SK-N-SH (cell line): Measurements from ENCODE around the gene AAGAB. TPM values are rescaled to one million over a fixed set of nuclear protein-coding genes. Genes with fewer than 3 reads are reported as not detected.

Experiments used
- CTCF ChIA-PET: fragments of 300-600, 350-600 bp; formaldehyde crosslinking; extraction: SDS; loops from one replicate; lab custom pipeline; 2021; lab: Yijun Ruan, JAX
- POLR2A ChIA-PET: fragments of 350-600 bp; sonication (Branson Sonifier 250); formaldehyde crosslinking; extraction: SDS; loops from one replicate; lab custom pipeline; 2020; ENCODE audit warnings: antibody characterized with exemption, inconsistent platforms; lab: Yijun Ruan, JAX
- DNase-seq: peaks from one replicate; pipeline ENCODE4 v3.0.0; 2012
- H2AFZ ChIP-seq: fragments of 200-600 bp; sonication (generic); 2 replicates; pipeline ENCODE4 v1.8.1; 2016; ENCODE audit warnings: antibody characterized with exemption, mild to moderate bottlenecking, low read depth
- H3F3A ChIP-seq: fragments of 200-600 bp; sonication (generic); replicated peaks from 2 replicates; pipeline ENCODE3; 2016; ENCODE audit warnings: antibody characterized with exemption, mild to moderate bottlenecking; ENCODE audit not compliant: insufficient read depth
- H3K27ac ChIP-seq, 2 experiments: fragments of 200-500 bp in 1 of 2; fragments of 200-600 bp in 1 of 2; sonication (Bioruptor generic) in 1 of 2; sonication (generic), shearing (Covaris generic) in 1 of 2; 2 replicates each; pipeline versions ENCODE4 v1.5.1 to v1.6.1; 2014 to 2016; ENCODE audit warnings: low read depth in 2 of 2, inconsistent platforms in 1 of 2, low read length in 1 of 2, mild to moderate bottlenecking in 1 of 2, mixed read lengths in 1 of 2
- H3K27me3 ChIP-seq: fragments of 200-600 bp; sonication (generic), shearing (Covaris generic); 2 replicates; pipeline ENCODE4 v1.6.1; 2016; ENCODE audit warnings: mixed run types; ENCODE audit not compliant: insufficient read depth
- H3K36me3 ChIP-seq, 2 experiments: fragments of 200-500 bp in 1 of 2; fragments of 200-600 bp in 1 of 2; sonication (Bioruptor generic) in 1 of 2; sonication (generic) in 1 of 2; replicated peaks in 1 of 2; 2 replicates each; pipeline versions ENCODE3 to v1.5.1; 2014 to 2016; ENCODE audit warnings: low read length in 1 of 2, mild to moderate bottlenecking in 1 of 2; ENCODE audit not compliant: insufficient read depth in 2 of 2, control insufficient read depth in 1 of 2
- H3K4me1 ChIP-seq, 2 experiments: fragments of 200-500 bp in 1 of 2; fragments of 200-600 bp in 1 of 2; sonication (Bioruptor generic) in 1 of 2; sonication (generic), shearing (Covaris generic) in 1 of 2; 2 replicates each; pipeline versions ENCODE4 v1.5.1 to v1.6.1; 2014 to 2016; ENCODE audit warnings: low read depth in 1 of 2, low read length in 1 of 2, mixed run types in 1 of 2; ENCODE audit not compliant: insufficient read depth in 2 of 2, control insufficient read depth in 1 of 2
- H3K4me2 ChIP-seq: fragments of 200-600 bp; sonication (generic), shearing (Covaris generic); 2 replicates; pipeline ENCODE4 v1.6.1; 2017; ENCODE audit warnings: mixed run types
- H3K4me3 ChIP-seq, 2 experiments: fragments of 200-500 bp in 1 of 2; fragments of 200-600 bp in 1 of 2; sonication (Bioruptor generic) in 1 of 2; sonication (generic), shearing (Covaris generic) in 1 of 2; 2 replicates each; pipeline versions ENCODE4 v1.5.1 to v1.8.1; 2014 to 2016; ENCODE audit warnings: low read depth in 2 of 2, inconsistent platforms in 1 of 2, low read length in 1 of 2, mild to moderate bottlenecking in 1 of 2, mixed read lengths in 1 of 2, moderate library complexity in 1 of 2
- H3K79me2 ChIP-seq: fragments of 200-600 bp; sonication (generic); 2 replicates; pipeline ENCODE4 v1.8.1; 2017; ENCODE audit warnings: mild to moderate bottlenecking; ENCODE audit not compliant: insufficient read depth
- H3K9ac ChIP-seq: fragments of 200-600 bp; sonication (generic); 2 replicates; pipeline ENCODE4 v1.6.1; 2017; ENCODE audit warnings: mixed run types
- H3K9me2 ChIP-seq: fragments of 200-600 bp; sonication (generic); 2 replicates; pipeline ENCODE4 v1.6.1; 2017; ENCODE audit warnings: mixed run types
- H3K9me3 ChIP-seq: fragments of 200-600 bp; sonication (generic); 2 replicates; pipeline ENCODE4 v1.6.1; 2017; ENCODE audit warnings: mixed run types, mild to moderate bottlenecking, moderate library complexity
- H4K20me1 ChIP-seq: fragments of 200-600 bp; sonication (generic); 2 replicates; pipeline ENCODE4 v1.6.1; 2017; ENCODE audit warnings: mild to moderate bottlenecking, mixed run types; ENCODE audit not compliant: insufficient read depth
- CTCF ChIP-seq: fragments of 200-600 bp; sonication (generic); IDR thresholded peaks from 2 replicates; pipeline ENCODE4 v1.6.1; 2017; ENCODE audit warnings: antibody characterized with exemption, mild to moderate bottlenecking, moderate library complexity
- ELF1 ChIP-seq: IDR thresholded peaks from 2 replicates; pipeline ENCODE4 v1.4.0; 2012
- EP300 ChIP-seq, 2 experiments: IDR thresholded peaks; 2 replicates each; pipeline versions ENCODE4 v1.4.0 to v1.6.1; 2012; ENCODE audit warnings: borderline replicate concordance in 1 of 2, low read depth in 1 of 2, low read length in 1 of 2
- FOSL2 ChIP-seq: IDR thresholded peaks from 2 replicates; pipeline ENCODE4 v1.4.0; 2012; ENCODE audit warnings: low read depth, mild to moderate bottlenecking, moderate library complexity, borderline replicate concordance
- FOXJ3 ChIP-seq: sonication (generic); formaldehyde crosslinking; IDR thresholded peaks from 2 replicates; pipeline ENCODE4 v1.5.1; 2020; ENCODE audit warnings: mild to moderate bottlenecking, missing genetic modification reagents
- FOXM1 ChIP-seq: IDR thresholded peaks from 2 replicates; pipeline ENCODE4 v1.4.0; 2012; ENCODE audit warnings: low read depth, mild to moderate bottlenecking
- GABPA ChIP-seq: IDR thresholded peaks from 2 replicates; pipeline ENCODE4 v1.4.0; 2012; ENCODE audit warnings: low read depth, mild to moderate bottlenecking
- GATA2 ChIP-seq: sonication (generic); formaldehyde crosslinking; IDR thresholded peaks from 2 replicates; pipeline ENCODE4 v1.5.0; 2020; ENCODE audit warnings: mild to moderate bottlenecking, missing genetic modification reagents
- JUND ChIP-seq: IDR thresholded peaks from 2 replicates; pipeline ENCODE4 v1.4.0; 2012
- MEF2A ChIP-seq: IDR thresholded peaks from 2 replicates; pipeline ENCODE4 v1.4.0; 2012; ENCODE audit warnings: low read depth, borderline replicate concordance
- MXI1 ChIP-seq: IDR thresholded peaks from 2 replicates; pipeline ENCODE4 v1.6.1; 2012; ENCODE audit warnings: mild to moderate bottlenecking, low read depth, low read length, improper control_type of control experiment
- NFIC ChIP-seq: IDR thresholded peaks from 2 replicates; pipeline ENCODE4 v1.4.0; 2012; ENCODE audit warnings: borderline replicate concordance
- PBX3 ChIP-seq: IDR thresholded peaks from 2 replicates; pipeline ENCODE4; 2012
- POLR2AphosphoS5 ChIP-seq: IDR thresholded peaks from 2 replicates; pipeline ENCODE4 v1.6.1; 2012; ENCODE audit warnings: low read depth, low read length
- RFX5 ChIP-seq: IDR thresholded peaks from 2 replicates; pipeline ENCODE4 v1.6.1; 2012; ENCODE audit warnings: mild to moderate bottlenecking, improper control_type of control experiment, low read length
- RXRA ChIP-seq: IDR thresholded peaks from 2 replicates; pipeline ENCODE4 v1.4.0; 2012; ENCODE audit warnings: low read depth, mild to moderate bottlenecking, borderline replicate concordance
- SIN3A ChIP-seq: IDR thresholded peaks from 2 replicates; pipeline ENCODE4 v1.6.1; 2012; ENCODE audit warnings: low read depth, mild to moderate bottlenecking, low read length, moderate library complexity, borderline replicate concordance
- TCF12 ChIP-seq: IDR thresholded peaks from 2 replicates; pipeline ENCODE4 v1.4.0; 2012
- TEAD4 ChIP-seq: IDR thresholded peaks from 2 replicates; pipeline ENCODE4 v1.4.0; 2012; ENCODE audit warnings: mild to moderate bottlenecking, borderline replicate concordance; ENCODE audit not compliant: insufficient read depth
- ZBTB33 ChIP-seq: IDR thresholded peaks from 2 replicates; pipeline ENCODE4 v1.4.0; 2012; ENCODE audit warnings: low read depth, borderline replicate concordance
- WGBS: methylation state at CpG from one replicate; pipeline ENCODE4 v1.1.6; 2017; ENCODE audit warnings: low lambda C conversion rate; 5-methylcytosine and 5-hydroxymethylcytosine counted together
- polyA plus RNA-seq, 3 experiments: library from polyadenylated mRNA; depleted of rRNA; stranded (reverse); fragments of >200 nt; gene quantifications; 2 replicates each; pipeline ENCODE4 v1.2.3, GENCODE V29; 2012

The AAGAB gene
- polyA plus RNA-seq, 1 of the 3 experiments (the other 2 are of a cell fraction) = 24.9 TPM

- H3K79me2 ChIP-seq = peaks cover 23% of the 10 kb centered on the region
- H3K27ac ChIP-seq = no peak overlapping the region
- no peak overlapping the region for H3K4me3 ChIP-seq
- H3K9me2 ChIP-seq = no peaks in the 10 kb centered on the region
- no peak overlapping the region for H3K4me2 ChIP-seq
- POLR2A ChIA-PET = no interaction called here
- H3K27me3 ChIP-seq = no peaks in the 10 kb centered on the region
- H3K9ac ChIP-seq = no peak overlapping the region
- no peak for DNase-seq
- peaks cover 16% of the 10 kb centered on the region for H3F3A ChIP-seq
- H3K36me3 ChIP-seq = peaks cover 8 to 13% of the 10 kb centered on the region in 2 experiments
- TF ChIP-seq GATA2 (CRISPR knock-in tag) (no peak), MEF2A (no peak), NFIC (no peak), RXRA (no peak), ELF1 (no peak), RFX5 (no peak), EP300 (IDR thresholded peaks at IDR 0.05; ENCODE audit: borderline replicate concordance in 1 of 2, low read depth in 1 of 2, low read length in 1 of 2) (no peak), GABPA (no peak), FOXJ3 (CRISPR knock-in tag) (no peak), TCF12 (no peak), FOSL2 (no peak), ZBTB33 (no peak), PBX3 (no peak), TEAD4 (no peak), FOXM1 (no peak), MXI1 (no peak), POLR2AphosphoS5 (no peak), CTCF (no peak), SIN3A (no peak), JUND (no peak)
- 98% methylated on average over 11 of the region's 11 CpGs for WGBS
- H3K4me1 ChIP-seq = peaks cover 37 to 43% of the 10 kb centered on the region in 2 experiments; a peak in 3 of 4 replicates
- CTCF ChIA-PET = interaction anchor here (1.7 kb wide), 1 partner anchor 11 kb away, joined by 6 read pairs; no protein-coding TSS in a partner anchor
- no peak overlapping the region for H2AFZ ChIP-seq
- no peaks in the 10 kb centered on the region for H3K9me3 ChIP-seq
- no peaks in the 10 kb centered on the region for H4K20me1 ChIP-seq
Observed at GRCh38 chr15:67180035-67180434, 74.4 kb downstream of the AAGAB start.
